Measurements from ENCODE around the gene KCNJ16.

KCNJ16 gene

GRCh38 chr17:70157151-70157550 lies 82.1 kb downstream of the KCNJ16 start:
- Mint-ChIP-seq H3K4me1 (no peaks in the 10 kb centered on the region), H3K4me3 (no peak overlapping the region), H3K27me3 (no peaks in the 10 kb centered on the region), H3K36me3 (ENCODE audit: insufficient read depth) (no peaks in the 10 kb centered on the region), H3K9me3 (no peaks in the 10 kb centered on the region), H3K27ac (ENCODE audit: low read depth) (no peak overlapping the region)
- DNase-seq (ENCODE audit: low spot score in 2 of 2) (no peak), ATAC-seq (replicated peaks; ENCODE audit: extremely low read depth, poor library complexity, severe bottlenecking) (no peak)

- Mint-ChIP-seq H3K27ac (ENCODE audit: low read depth) (no peak overlapping the region), H3K27me3 (no peaks in the 10 kb centered on the region), H3K4me3 (no peak overlapping the region), H3K9me3 (no peaks in the 10 kb centered on the region), H3K4me1 (no peaks in the 10 kb centered on the region), H3K36me3 (ENCODE audit: insufficient read depth) (no peaks in the 10 kb centered on the region)
- no peak for DNase-seq (ENCODE audit: low spot score in 2 of 2)
- no peak for ATAC-seq (replicated peaks; ENCODE audit: extremely low read depth, poor library complexity, severe bottlenecking)
Observed at GRCh38 chr17:70158180-70158579, 83.2 kb downstream of the KCNJ16 start.

GRCh38 chr17:70158591-70158990 lies 83.6 kb downstream of the KCNJ16 start:
- no peak for DNase-seq (ENCODE audit: low spot score in 2 of 2)
- H3K36me3 Mint-ChIP-seq (ENCODE audit: insufficient read depth): no peaks in the 10 kb centered on the region
- H3K4me3 Mint-ChIP-seq: no peak overlapping the region
- H3K4me1 Mint-ChIP-seq: no peaks in the 10 kb centered on the region
- ATAC-seq (replicated peaks; ENCODE audit: extremely low read depth, poor library complexity, severe bottlenecking): no peak
- no peaks in the 10 kb centered on the region for H3K27me3 Mint-ChIP-seq
- H3K9me3 Mint-ChIP-seq: no peaks in the 10 kb centered on the region
- H3K27ac Mint-ChIP-seq (ENCODE audit: low read depth): no peak overlapping the region

GRCh38 chr17:70159980-70160379 lies 85.0 kb downstream of the KCNJ16 start:
- H3K27me3 Mint-ChIP-seq: no peaks in the 10 kb centered on the region
- H3K4me1 Mint-ChIP-seq: no peaks in the 10 kb centered on the region
- no peaks in the 10 kb centered on the region for H3K36me3 Mint-ChIP-seq (ENCODE audit: insufficient read depth)
- H3K9me3 Mint-ChIP-seq: no peaks in the 10 kb centered on the region
- DNase-seq (ENCODE audit: low spot score in 2 of 2) (no peak), ATAC-seq (replicated peaks; ENCODE audit: extremely low read depth, poor library complexity, severe bottlenecking) (no peak)
- no peak overlapping the region for H3K27ac Mint-ChIP-seq (ENCODE audit: low read depth)
- no peak overlapping the region for H3K4me3 Mint-ChIP-seq

- ATAC-seq (replicated peaks; ENCODE audit: extremely low read depth, poor library complexity, severe bottlenecking) (no peak), DNase-seq (ENCODE audit: low spot score in 2 of 2) (no peak)
- Mint-ChIP-seq H3K27ac (ENCODE audit: low read depth) (no peak overlapping the region), H3K9me3 (no peaks in the 10 kb centered on the region), H3K36me3 (ENCODE audit: insufficient read depth) (no peaks in the 10 kb centered on the region), H3K4me3 (no peak overlapping the region), H3K27me3 (peaks cover 7% of the 10 kb centered on the region), H3K4me1 (no peaks in the 10 kb centered on the region)
Observed at GRCh38 chr17:70161519-70161918, 86.5 kb downstream of the KCNJ16 start.

- H3K4me3 Mint-ChIP-seq: no peak overlapping the region
- no peak for ATAC-seq (replicated peaks; ENCODE audit: extremely low read depth, poor library complexity, severe bottlenecking)
- H3K4me1 Mint-ChIP-seq: peaks cover 12% of the 10 kb centered on the region
- H3K27me3 Mint-ChIP-seq: peaks cover 42% of the 10 kb centered on the region
- DNase-seq (ENCODE audit: low spot score in 2 of 2): no peak
- H3K36me3 Mint-ChIP-seq (ENCODE audit: insufficient read depth): no peaks in the 10 kb centered on the region
- H3K27ac Mint-ChIP-seq (ENCODE audit: low read depth): no peak overlapping the region
- no peaks in the 10 kb centered on the region for H3K9me3 Mint-ChIP-seq
Observed at GRCh38 chr17:70165383-70165782, 90.4 kb downstream of the KCNJ16 start.

- Mint-ChIP-seq H3K27me3 (peaks cover 54% of the 10 kb centered on the region), H3K9me3 (no peaks in the 10 kb centered on the region)
Observed at GRCh38 chr17:70166615-70167014, 91.6 kb downstream of the KCNJ16 start.

GRCh38 chr17:70168044-70168976 lies 93.3 kb downstream of the KCNJ16 start:
- H3K9me3 Mint-ChIP-seq: no peaks in the 10 kb centered on the region
- ATAC-seq (replicated peaks; ENCODE audit: extremely low read depth, poor library complexity, severe bottlenecking): no peak
- H3K27ac Mint-ChIP-seq (ENCODE audit: low read depth): no peak overlapping the region
- peaks cover 12% of the 10 kb centered on the region for H3K4me1 Mint-ChIP-seq
- H3K36me3 Mint-ChIP-seq (ENCODE audit: insufficient read depth): no peaks in the 10 kb centered on the region
- H3K4me3 Mint-ChIP-seq: peak overlapping the region; percentile 63
- peaks cover 68% of the 10 kb centered on the region for H3K27me3 Mint-ChIP-seq
- DNase-seq (ENCODE audit: low spot score in 2 of 2): no peak

More at GRCh38 chr17:70166615-70167014, 91.6 kb downstream of the KCNJ16 start:
- Mint-ChIP-seq H3K36me3 (ENCODE audit: insufficient read depth) (no peaks in the 10 kb centered on the region), H3K4me1 (peaks cover 12% of the 10 kb centered on the region), H3K4me3 (no peak overlapping the region), H3K27ac (ENCODE audit: low read depth) (no peak overlapping the region)
- DNase-seq (ENCODE audit: low spot score in 2 of 2) (no peak), ATAC-seq (replicated peaks; ENCODE audit: extremely low read depth, poor library complexity, severe bottlenecking) (no peak)

- peak; percentile 62 for ATAC-seq (replicated peaks; ENCODE audit: extremely low read depth, poor library complexity, severe bottlenecking)
- no peak within 1 kb of the TSS for H3K27ac Mint-ChIP-seq (ENCODE audit: low read depth)
Observed at GRCh38 chr17:70168977-70169708, 94.1 kb downstream of the KCNJ16 start, which contains the start of gene KCNJ2. KCNJ2 (plus strand) TSS chr17:70169532; CDS start chr17:70175040, 5,508 bp downstream.

GRCh38 chr17:70169709-70170597 lies 94.9 kb downstream of the KCNJ16 start:
- no peaks in the 10 kb centered on the region for H3K36me3 Mint-ChIP-seq (ENCODE audit: insufficient read depth)
- peaks cover 12% of the 10 kb centered on the region for H3K4me1 Mint-ChIP-seq
- peak overlapping the region; percentile 54 for H3K4me3 Mint-ChIP-seq
- DNase-seq (ENCODE audit: low spot score in 2 of 2) (no peak), ATAC-seq (replicated peaks; ENCODE audit: extremely low read depth, poor library complexity, severe bottlenecking) (no peak)
- H3K27me3 Mint-ChIP-seq: peaks cover 68% of the 10 kb centered on the region
- no peak overlapping the region for H3K27ac Mint-ChIP-seq (ENCODE audit: low read depth)
- H3K9me3 Mint-ChIP-seq: no peaks in the 10 kb centered on the region

More at GRCh38 chr17:70168977-70169708, 94.1 kb downstream of the KCNJ16 start, which contains the start of gene KCNJ2:
- DNase-seq (ENCODE audit: low spot score in 2 of 2): peak in 1 of 2 donors; percentile 14
- H3K36me3 Mint-ChIP-seq (ENCODE audit: insufficient read depth): no peaks in the 10 kb centered on the region
- no peaks in the 10 kb centered on the region for H3K9me3 Mint-ChIP-seq
- peaks cover 68% of the 10 kb centered on the region for H3K27me3 Mint-ChIP-seq
- peaks cover 12% of the 10 kb centered on the region for H3K4me1 Mint-ChIP-seq
- peak within 1 kb of the TSS; percentile 63 for H3K4me3 Mint-ChIP-seq

- Mint-ChIP-seq H3K4me1 (peaks cover 12% of the 10 kb centered on the region), H3K36me3 (ENCODE audit: insufficient read depth) (no peaks in the 10 kb centered on the region), H3K9me3 (no peaks in the 10 kb centered on the region), H3K27me3 (peaks cover 65% of the 10 kb centered on the region), H3K27ac (ENCODE audit: low read depth) (no peak overlapping the region), H3K4me3 (no peak overlapping the region)
- ATAC-seq (replicated peaks; ENCODE audit: extremely low read depth, poor library complexity, severe bottlenecking) (no peak), DNase-seq (ENCODE audit: low spot score in 2 of 2) (no peak)
Observed at GRCh38 chr17:70171159-70171558, 96.1 kb downstream of the KCNJ16 start.

- no peaks in the 10 kb centered on the region for H3K9me3 Mint-ChIP-seq
- peaks cover 12% of the 10 kb centered on the region for H3K4me1 Mint-ChIP-seq
- H3K36me3 Mint-ChIP-seq (ENCODE audit: insufficient read depth): no peaks in the 10 kb centered on the region
- no peak overlapping the region for H3K27ac Mint-ChIP-seq (ENCODE audit: low read depth)
- no peak overlapping the region for H3K4me3 Mint-ChIP-seq
- ATAC-seq (replicated peaks; ENCODE audit: extremely low read depth, poor library complexity, severe bottlenecking) (no peak), DNase-seq (ENCODE audit: low spot score in 2 of 2) (no peak)
- peaks cover 52% of the 10 kb centered on the region for H3K27me3 Mint-ChIP-seq
Observed at GRCh38 chr17:70172449-70172848, 97.4 kb downstream of the KCNJ16 start.
